HepG2 (cell line): Measurements from ENCODE around the gene RAB3A. TPM values are rescaled to one million over a fixed set of nuclear protein-coding genes. Genes with fewer than 3 reads are reported as not detected.

ENCODE experiments used
- ATAC-seq: fragments of 200-7000 bp; cut with Tn5 transposase; 3 replicates; pipeline ENCODE4 v1.9.1; 2020; ENCODE audit warnings: mild to moderate bottlenecking, moderate library complexity
- BruUV-seq: library from RNA; stranded (reverse); fragments of 400-500 nt; replicated peaks from 2 replicates; lab custom pipeline; 2021; lab: Mats Ljungman, UMichigan
- CTCF ChIA-PET: fragments of 300-600 bp; formaldehyde crosslinking; extraction: SDS; loops from one replicate; lab custom pipeline; 2021; ENCODE audit warnings: low total read pairs, inconsistent platforms, low intra/inter-chr PET ratio; lab: Yijun Ruan, JAX
- POLR2A ChIA-PET: fragments of 350-600 bp; sonication (Branson Sonifier 250); formaldehyde crosslinking; loops from one replicate; lab custom pipeline; 2020; ENCODE audit warnings: antibody characterized with exemption, inconsistent platforms; lab: Yijun Ruan, JAX
- DNase-seq: peaks from one replicate; pipeline ENCODE4 v3.0.0-alpha.2; 2015; ENCODE audit warnings: low spot score
- FAIRE-seq: peaks from 3 replicates; lab custom pipeline; 2011; peaks lifted over from hg19 to GRCh38; lab: Jason Lieb, UNC
- H2AFZ ChIP-seq: one replicate; pipeline ENCODE4 v1.6.1; 2011; ENCODE audit warnings: low read length, inconsistent platforms
- H3K27ac ChIP-seq: fragments of 300-600 bp; 3 replicates; pipeline ENCODE4 v1.8.0; 2011; ENCODE audit warnings: mixed run types, mild to moderate bottlenecking, mixed read lengths, low read length, inconsistent platforms; ENCODE audit not compliant: insufficient read depth; ENCODE audit errors: extremely low read length
- H3K27me3 ChIP-seq, 2 experiments: fragments of 200-600 bp in 1 of 2; 2 replicates in 1 of 2; 3 replicates in 1 of 2; pipeline versions ENCODE4 v1.6.0 to v1.8.0; 2011; ENCODE audit warnings: low read length in 2 of 2, mild to moderate bottlenecking in 2 of 2, moderate library complexity in 2 of 2, inconsistent platforms in 1 of 2; ENCODE audit not compliant: insufficient read depth in 2 of 2, control insufficient read depth in 1 of 2
- H3K36me3 ChIP-seq, 2 experiments: fragments of 200-600 bp in 1 of 2; replicated peaks in 1 of 2; 2 replicates in 1 of 2; 3 replicates in 1 of 2; pipeline versions ENCODE4 v1.5.1 to v1.8.0; 2011; ENCODE audit warnings: low read length in 2 of 2, inconsistent platforms in 1 of 2; ENCODE audit not compliant: insufficient read depth in 2 of 2, control insufficient read depth in 1 of 2
- H3K4me1 ChIP-seq: 2 replicates; pipeline ENCODE4 v1.5.1; 2012; ENCODE audit warnings: low read length, inconsistent platforms; ENCODE audit not compliant: insufficient read depth
- H3K4me2 ChIP-seq: 2 replicates; pipeline ENCODE4 v1.6.0; 2011; ENCODE audit warnings: low read depth, low read length, inconsistent platforms
- H3K4me3 ChIP-seq, 3 experiments: fragments of 200-600 bp in 1 of 3; sonication (generic), shearing (Covaris generic) in 1 of 3; replicated peaks in 1 of 3; 2 replicates each; pipeline ENCODE4 v1.5.1; 2011 to 2016; ENCODE audit warnings: low read length in 3 of 3, inconsistent platforms in 2 of 3, low read depth in 2 of 3, mild to moderate bottlenecking in 2 of 3, control low read depth in 1 of 3, mixed read lengths in 1 of 3; ENCODE audit not compliant: insufficient read depth in 1 of 3
- H3K79me2 ChIP-seq: one replicate; pipeline ENCODE4 v1.6.1; 2011; ENCODE audit warnings: low read length, inconsistent platforms; ENCODE audit not compliant: insufficient read depth
- H3K9ac ChIP-seq: 2 replicates; pipeline ENCODE4 v1.6.0; 2011; ENCODE audit warnings: mild to moderate bottlenecking, low read depth, low read length, inconsistent platforms; ENCODE audit not compliant: insufficient read depth
- H3K9me3 ChIP-seq: 2 replicates; pipeline ENCODE4 v1.5.1; 2012; ENCODE audit warnings: mild to moderate bottlenecking, low read length
- H4K20me1 ChIP-seq: 2 replicates; pipeline ENCODE4 v1.6.0; 2011; ENCODE audit warnings: inconsistent platforms, mild to moderate bottlenecking, low read length, moderate library complexity; ENCODE audit not compliant: insufficient read depth
- RBFOX2 ChIP-seq: fragments of 200-400 bp; formaldehyde crosslinking; IDR thresholded peaks from 2 replicates; pipeline ENCODE4 v1.6.1; 2017; ENCODE audit warnings: low read depth, mild to moderate bottlenecking, low read length
- ZBTB33 ChIP-seq: sonication (generic); formaldehyde crosslinking; IDR thresholded peaks from 2 replicates; pipeline ENCODE4 v1.4.0; 2020; ENCODE audit warnings: missing genetic modification reagents
- ZNF746 ChIP-seq: sonication (generic); formaldehyde crosslinking; IDR thresholded peaks from 2 replicates; pipeline ENCODE4 v1.8.0; 2022; ENCODE audit warnings: mild to moderate bottlenecking, missing genetic modification reagents
- WGBS: methylation state at CpG from one replicate; pipeline ENCODE4 v1.1.6; 2017; ENCODE audit warnings: low lambda C conversion rate; 5-methylcytosine and 5-hydroxymethylcytosine counted together
- in situ Hi-C: cut with HindIII; loops from 2 replicates; pipeline ENCODE4 v1.10.0; 2017; ENCODE audit warnings: low pct_unique_long_range_greater_than_20kb; ENCODE audit not compliant: extremely low pct_ligation_motif_present
- intact Hi-C: fragments of 100-400 bp; cut with micrococcal nuclease; formaldehyde crosslinking; loops from one replicate; pipeline ENCODE4 v1.10.0; 2022; ENCODE audit not compliant: unreplicated experiment
- polyA plus RNA-seq, 8 experiments: library from polyadenylated mRNA; depleted of rRNA in 3 of 8; stranded (reverse) in 7 of 8; unstranded in 1 of 8; fragments of >200 nt; fragmentation: Illumina TruSeq in 4 of 8; extraction: Trizol in 4 of 8; gene quantifications; 2 replicates each; pipeline versions ENCODE4 v1.2.1 to v1.2.3, GENCODE V29; 2011 to 2016; ENCODE audit warnings: low read depth in 4 of 8, missing spikeins in 1 of 8, mixed read lengths in 1 of 8; ENCODE audit not compliant: insufficient read depth in 1 of 8
- total RNA-seq, 5 experiments: library from RNA; depleted of rRNA; stranded (reverse); fragments of >200 nt; fragmentation: Illumina TruSeq; extraction: Trizol; gene quantifications; 2 replicates each; pipeline ENCODE4 v1.2.3, GENCODE V29; 2016; ENCODE audit warnings: low read depth in 1 of 5

The RAB3A gene
- total and polyA plus RNA-seq, 2 of the 13 experiments (the other 11 are each of a cell fraction or from before 2014, with no cell fraction given) = 0.58 to 0.98 TPM

- TF ChIP-seq ZBTB33 (CRISPR knock-in tag) (peak; percentile 41; the same call in 1 of the 2 replicates), RBFOX2 (peak; percentile 51; the same call in 1 of the 2 replicates), ZNF746 (CRISPR knock-in tag) (no peak)
- TF ChIP-seq, all 625 proteins: peak for 2
- 0 out of 2 replicates have a peak, but pooled peaks cover 3% of the 10 kb centered on the region for H4K20me1 ChIP-seq
- no peaks in the 10 kb centered on the region for H3K79me2 ChIP-seq
- peaks cover 15 to 29% of the 10 kb centered on the region in 2 experiments for H3K36me3 ChIP-seq
- H3K4me2 ChIP-seq = no peak overlapping the region
- H3K4me1 ChIP-seq = no peaks in the 10 kb centered on the region
- no peak overlapping the region for H3K9ac ChIP-seq
- POLR2A ChIA-PET = interaction anchor here (0.9 to 2.6 kb wide), 4 partner anchors 15 to 58 kb away, joined by 3 to 8 read pairs (median 4); no protein-coding TSS in a partner anchor
- DNase-seq (no peak), FAIRE-seq (no peak), ATAC-seq (no peak)
- CTCF ChIA-PET = interaction anchor here (0.7 to 3.2 kb wide), 3 partner anchors 56 to 110 kb away, joined by 4 to 25 read pairs (median 4); no protein-coding TSS in a partner anchor
- WGBS = 99% methylated on average over 26 of the region's 66 CpGs
- H3K4me3 ChIP-seq = no peak overlapping the region
- H3K27me3 ChIP-seq = no peaks in the 10 kb centered on the region
- H3K9me3 ChIP-seq = no peaks in the 10 kb centered on the region
- H3K27ac ChIP-seq = no peak overlapping the region
- in situ Hi-C loops (no loop called here), intact Hi-C loops (loop anchor here (1.0 kb wide), 1 partner anchor 56 kb away; no protein-coding TSS in a partner anchor)
- no TSS peak for BruUV-seq
- no peak overlapping the region for H2AFZ ChIP-seq
Observed at GRCh38 chr19:18168673-18169381, 35.0 kb downstream of the RAB3A start.
